H9 (cell line): ENCODE data around the gene FAU. TPM values are rescaled to one million over a fixed set of nuclear protein-coding genes. Genes with fewer than 3 reads are reported as not detected.

Source experiments
- DNase-seq: peaks from one replicate; pipeline ENCODE4 v3.0.0-alpha.2; 2017
- H2AFZ ChIP-seq: one replicate; pipeline ENCODE4 v1.6.1; 2013; ENCODE audit warnings: mild to moderate bottlenecking, low read length, control low read depth, moderate library complexity
- H2AK5ac ChIP-seq: 2 replicates; pipeline ENCODE4 v1.6.1; 2013; ENCODE audit warnings: low read length, control low read depth, mixed read lengths; ENCODE audit not compliant: insufficient read length
- H2BK120ac ChIP-seq: one replicate; pipeline ENCODE4 v1.6.1; 2013; ENCODE audit warnings: low read depth, mild to moderate bottlenecking, low read length, control low read depth, inconsistent platforms; ENCODE audit not compliant: poor library complexity, severe bottlenecking
- H2BK12ac ChIP-seq: 2 replicates; pipeline ENCODE4 v1.6.1; 2013; ENCODE audit warnings: low read length, control low read depth, mixed read lengths, low read depth; ENCODE audit not compliant: insufficient read length
- H2BK15ac ChIP-seq: 2 replicates; pipeline ENCODE4 v1.6.1; 2013; ENCODE audit warnings: low read depth, low read length, control low read depth
- H2BK20ac ChIP-seq: one replicate; pipeline ENCODE4 v1.6.1; 2013; ENCODE audit warnings: low read depth, mild to moderate bottlenecking, low read length, control low read depth, inconsistent platforms; ENCODE audit not compliant: poor library complexity, severe bottlenecking
- H2BK5ac ChIP-seq: 2 replicates; pipeline ENCODE4 v1.6.1; 2013; ENCODE audit warnings: low read length, control low read depth, mixed read lengths; ENCODE audit not compliant: insufficient read length
- H3K14ac ChIP-seq: 2 replicates; pipeline ENCODE4 v1.6.1; 2013; ENCODE audit warnings: low read length, control low read depth; ENCODE audit not compliant: insufficient read depth
- H3K18ac ChIP-seq: 2 replicates; pipeline ENCODE4 v1.6.1; 2013; ENCODE audit warnings: low read depth, mild to moderate bottlenecking, mixed read lengths, low read length, control low read depth; ENCODE audit not compliant: insufficient read length
- H3K23ac ChIP-seq: 2 replicates; pipeline ENCODE4 v1.6.1; 2013; ENCODE audit warnings: low read length, control low read depth, mixed read lengths, low read depth; ENCODE audit not compliant: insufficient read length
- H3K23me2 ChIP-seq: 2 replicates; pipeline ENCODE4 v1.6.1; 2013; ENCODE audit warnings: low read depth, mild to moderate bottlenecking, mixed read lengths, low read length, control low read depth; ENCODE audit not compliant: insufficient read length, poor library complexity, severe bottlenecking
- H3K27ac ChIP-seq: 2 replicates; pipeline ENCODE4 v1.5.1; 2013; ENCODE audit warnings: low read length, control low read depth, mixed read lengths, low read depth; ENCODE audit not compliant: insufficient read length
- H3K27me3 ChIP-seq: 2 replicates; pipeline ENCODE4 v1.6.1; 2013; ENCODE audit warnings: low read length, control low read depth, inconsistent platforms; ENCODE audit not compliant: insufficient read depth
- H3K4ac ChIP-seq: 2 replicates; pipeline ENCODE4 v1.6.1; 2013; ENCODE audit warnings: low read depth, mild to moderate bottlenecking, control low read depth, inconsistent platforms, low read length, moderate library complexity
- H3K4me1 ChIP-seq: 2 replicates; pipeline ENCODE4 v1.6.1; 2013; ENCODE audit warnings: low read length, control low read depth, inconsistent platforms; ENCODE audit not compliant: insufficient read depth
- H3K4me2 ChIP-seq: 2 replicates; pipeline ENCODE4 v1.6.1; 2013; ENCODE audit warnings: low read length, control low read depth, mixed read lengths; ENCODE audit not compliant: insufficient read length, insufficient read depth
- H3K56ac ChIP-seq: 2 replicates; pipeline ENCODE4 v1.6.1; 2013; ENCODE audit warnings: low read depth, mild to moderate bottlenecking, mixed read lengths, low read length, control low read depth; ENCODE audit not compliant: insufficient read length
- H3K79me1 ChIP-seq: 2 replicates; pipeline ENCODE4 v1.6.1; 2013; ENCODE audit warnings: low read depth, mild to moderate bottlenecking, moderate library complexity, low read length, control low read depth, inconsistent platforms; ENCODE audit not compliant: insufficient read depth, poor library complexity, severe bottlenecking
- H3K79me2 ChIP-seq: 2 replicates; pipeline ENCODE4 v1.6.1; 2013; ENCODE audit warnings: low read length, control low read depth, inconsistent platforms; ENCODE audit not compliant: insufficient read depth
- H3K9ac ChIP-seq: 2 replicates; pipeline ENCODE4 v1.6.1; 2013; ENCODE audit warnings: low read length, control low read depth, mixed read lengths; ENCODE audit not compliant: insufficient read length; ENCODE audit errors: extremely low read depth
- H3K9me3 ChIP-seq: one replicate; pipeline ENCODE4 v1.6.1; 2013; ENCODE audit warnings: low read depth, low read length, inconsistent platforms; ENCODE audit not compliant: control insufficient read depth
- H3T11ph ChIP-seq: one replicate; pipeline ENCODE4 v1.6.1; 2013; ENCODE audit warnings: mild to moderate bottlenecking, low read length, control low read depth, inconsistent platforms
- H4K20me1 ChIP-seq: one replicate; pipeline ENCODE4 v1.6.1; 2013; ENCODE audit not compliant: control insufficient read depth, insufficient read length, insufficient read depth
- H4K5ac ChIP-seq: 2 replicates; pipeline ENCODE4 v1.6.1; 2013; ENCODE audit warnings: low read depth, mild to moderate bottlenecking, mixed read lengths, low read length, control low read depth; ENCODE audit not compliant: insufficient read length
- H4K8ac ChIP-seq: replicated peaks from 2 replicates; pipeline ENCODE4 v1.6.1; 2013; ENCODE audit warnings: low read length, control low read depth, mixed read lengths, low read depth; ENCODE audit not compliant: insufficient read length
- H4K91ac ChIP-seq: 2 replicates; pipeline ENCODE4 v1.6.1; 2013; ENCODE audit warnings: low read depth, mild to moderate bottlenecking, moderate library complexity, mixed read lengths, low read length, control low read depth; ENCODE audit not compliant: insufficient read length
- H3K27ac Mint-ChIP-seq, 3 experiments: 2 replicates in 2 of 3; 3 replicates in 1 of 3; pipeline ENCODE4 v1.8.0; 2020 to 2021; ENCODE audit warnings: mixed read lengths in 3 of 3, mild to moderate bottlenecking in 1 of 3, moderate library complexity in 1 of 3
- H3K27me3 Mint-ChIP-seq: 2 replicates; pipeline ENCODE4 v1.8.0; 2021; ENCODE audit warnings: low read depth, mild to moderate bottlenecking, moderate library complexity, mixed read lengths
- H3K36me3 Mint-ChIP-seq, 3 experiments: 2 replicates in 2 of 3; 3 replicates in 1 of 3; pipeline ENCODE4 v1.8.0; 2020 to 2021; ENCODE audit warnings: low read depth in 3 of 3, mixed read lengths in 3 of 3; ENCODE audit not compliant: insufficient read depth in 1 of 3
- H3K4me1 Mint-ChIP-seq, 2 experiments: 2 replicates each; pipeline ENCODE4 v1.8.0; 2020; ENCODE audit warnings: mixed read lengths in 2 of 2
- H3K4me3 Mint-ChIP-seq, 2 experiments: 2 replicates in 1 of 2; 3 replicates in 1 of 2; pipeline ENCODE4 v1.8.0; 2020 to 2021; ENCODE audit warnings: mild to moderate bottlenecking in 2 of 2, mixed read lengths in 2 of 2, moderate library complexity in 1 of 2
- H3K9me3 Mint-ChIP-seq, 2 experiments: 2 replicates in 1 of 2; 3 replicates in 1 of 2; pipeline ENCODE4 v1.8.0; 2020; ENCODE audit warnings: mild to moderate bottlenecking in 2 of 2, mixed read lengths in 2 of 2, moderate library complexity in 1 of 2
- CTCF ChIP-seq: fragments of 200-600 bp; sonication (generic); conservative IDR thresholded peaks from 3 replicates; pipeline ENCODE4 v1.8.0; 2021; ENCODE audit warnings: antibody characterized with exemption, mild to moderate bottlenecking
- WGBS: extraction: QIAGEN DNeasy Blood & Tissue Kit; methylation state at CpG from one replicate; pipeline ENCODE4 v1.1.7; 2013; ENCODE audit warnings: missing lambda C conversion rate, low lambda C conversion rate, mixed read lengths; ENCODE audit not compliant: insufficient read length; ENCODE audit errors: extremely low coverage; 5-methylcytosine and 5-hydroxymethylcytosine counted together
- total RNA-seq: library from RNA; stranded (reverse); gene quantifications from 2 replicates; pipeline ENCODE4 v1.2.1, GENCODE V29; 2021

The FAU gene
- total RNA-seq, 1 experiment from 2014 or later, result 898 TPM

- Histone ChIP-seq H3K9me3 (no peaks in the 10 kb centered on the region), H2BK20ac (no peak within 1 kb of the TSS), H4K20me1 (no peaks in the 10 kb centered on the region), H3K4me2 (peak within 1 kb of the TSS; percentile 58), H4K8ac (peak within 1 kb of the TSS; percentile 62), H3T11ph (no peak within 1 kb of the TSS), H3K18ac (peak within 1 kb of the TSS; percentile 98), H2BK15ac (no peak within 1 kb of the TSS), H2BK12ac (peak within 1 kb of the TSS; percentile 58), H3K27me3 (no peaks in the 10 kb centered on the region), H3K23ac (no peak within 1 kb of the TSS), H2AFZ (no peak within 1 kb of the TSS), H4K91ac (no peak within 1 kb of the TSS), H3K4me1 (no peaks in the 10 kb centered on the region), H3K79me2 (no peaks in the 10 kb centered on the region), H3K56ac (peak within 1 kb of the TSS; percentile 28), H2BK120ac (no peak within 1 kb of the TSS), H3K14ac (peak within 1 kb of the TSS; percentile 94), H3K9ac (peak within 1 kb of the TSS; percentile 96), H3K27ac (peak within 1 kb of the TSS; percentile 71), H2AK5ac (no peak within 1 kb of the TSS), H4K5ac (peak within 1 kb of the TSS; percentile 74), H2BK5ac (peak within 1 kb of the TSS; percentile 77), H3K79me1 (no peaks in the 10 kb centered on the region), H3K4ac (no peak within 1 kb of the TSS), H3K23me2 (peaks cover 14% of the 10 kb centered on the region)
- peak within 1 kb of the TSS; percentile 93 to 95 for H3K4me3 Mint-ChIP-seq
- DNase-seq, result peak; percentile 83
- peaks cover 19 to 23% of the 10 kb centered on the region in 2 experiments for H3K4me1 Mint-ChIP-seq
- no peak for TF ChIP-seq CTCF
- H3K27me3 Mint-ChIP-seq, result peaks cover 2% of the 10 kb centered on the region; the same call in 1 of the 2 replicates
- peak within 1 kb of the TSS; percentile 100 for H3K27ac Mint-ChIP-seq
- peaks cover 5 to 31% (median 26%) of the 10 kb centered on the region in 3 experiments; a peak in 6 of 7 replicates for H3K36me3 Mint-ChIP-seq
- WGBS, result no CpG with 5 or more reads among the region's 60 CpGs
- no peaks in the 10 kb centered on the region; a peak in 1 of 5 replicates for H3K9me3 Mint-ChIP-seq
Observed at GRCh38 chr11:65134240-65134951, 12.5 kb upstream of the FAU start, which contains the start of gene SYVN1. Gene SYVN1, minus strand, starts transcription at chr11:65134519. Its CDS starts 918 bp downstream, at chr11:65133601.
